GM19372 (cell line): Measurements from ENCODE around the gene MVB12B.

Experiments used
- ATAC-seq: cut with Tn5 transposase; IDR thresholded peaks from one replicate; pipeline ENCODE4 v1.9.1; 2021; ENCODE audit warnings: mild to moderate bottlenecking, low read depth, moderate library complexity; ENCODE audit not compliant: unreplicated experiment

MVB12B gene

DNA sequence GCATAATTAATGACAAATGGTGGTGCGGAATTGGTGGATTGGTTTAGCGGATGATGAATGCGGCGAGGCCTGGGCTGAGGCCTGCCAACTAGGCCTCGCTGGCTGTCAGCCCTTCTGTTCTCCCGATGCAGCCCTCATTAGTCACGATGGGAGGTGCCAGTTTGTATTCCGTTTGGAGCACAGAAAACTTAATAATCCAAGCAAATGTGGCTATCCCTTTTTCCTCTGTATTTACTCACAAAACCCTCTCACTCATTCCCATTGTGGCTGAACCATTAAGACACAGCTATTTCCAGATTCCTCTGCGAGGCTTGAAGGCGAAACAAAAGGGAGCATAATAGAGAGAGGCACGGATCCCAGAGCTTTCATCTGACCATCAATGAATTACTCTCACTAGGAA is 114.3 kb downstream of the MVB12B start:
- ATAC-seq = no peak

DNA sequence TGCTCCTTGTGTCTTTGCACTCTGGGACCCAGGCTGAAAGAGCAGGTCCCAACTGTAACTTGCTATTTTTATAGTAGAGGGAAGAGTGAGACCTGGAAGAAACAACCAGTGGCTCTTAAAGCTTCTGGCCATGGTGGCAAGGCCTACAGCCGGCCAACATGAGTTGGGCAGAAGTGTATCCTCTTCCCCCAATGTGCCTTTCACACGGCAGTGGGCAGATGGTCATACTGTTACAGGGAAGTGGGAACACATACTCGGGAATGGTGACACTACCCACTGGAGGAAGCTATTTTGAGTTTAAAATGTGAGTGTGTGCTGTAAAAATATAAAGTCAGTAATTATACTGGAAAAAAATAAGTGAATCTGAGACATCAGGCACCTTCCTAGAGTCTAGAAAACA is 116.0 kb downstream of the MVB12B start:
- ATAC-seq = no peak

DNA sequence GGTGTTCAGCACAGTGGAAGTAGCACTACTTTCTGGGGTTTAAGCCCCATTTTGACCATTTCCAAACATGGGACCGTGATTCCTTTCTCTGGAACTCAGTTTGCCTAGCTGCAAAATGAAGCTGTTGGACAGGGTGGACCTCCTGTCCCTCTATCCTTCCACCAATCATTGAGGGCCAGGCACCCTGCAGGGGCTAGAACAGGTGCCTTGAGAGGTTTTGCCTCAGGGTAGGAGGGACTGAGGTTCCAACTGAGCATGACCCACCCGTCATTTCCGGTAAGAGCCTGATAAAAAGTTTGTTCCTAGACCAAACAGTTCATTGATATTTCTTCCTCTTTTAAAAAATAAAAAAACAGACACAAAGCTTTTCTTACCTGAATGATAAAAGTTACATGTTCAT is 116.5 kb downstream of the MVB12B start:
- no peak for ATAC-seq

DNA sequence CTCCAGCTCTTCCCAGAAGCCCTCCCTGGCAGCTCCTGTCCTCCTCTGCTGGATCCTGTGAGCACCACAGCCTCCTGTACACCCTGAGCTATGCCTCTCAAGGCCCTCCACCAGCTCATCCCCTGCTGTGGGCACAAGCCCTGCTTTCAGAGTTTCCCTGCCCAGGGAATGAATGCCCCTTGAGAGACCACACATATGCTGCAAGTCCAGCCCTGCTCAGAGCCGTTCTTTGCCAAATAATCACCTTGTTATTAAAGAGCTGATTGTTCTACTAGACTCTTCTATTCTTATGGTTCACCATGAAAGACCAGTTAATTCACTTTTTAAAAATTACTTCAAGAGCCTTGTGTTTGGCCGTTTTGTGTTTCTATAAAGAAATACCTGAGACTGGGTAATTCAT is 121.5 kb downstream of the MVB12B start:
- ATAC-seq = no peak

DNA sequence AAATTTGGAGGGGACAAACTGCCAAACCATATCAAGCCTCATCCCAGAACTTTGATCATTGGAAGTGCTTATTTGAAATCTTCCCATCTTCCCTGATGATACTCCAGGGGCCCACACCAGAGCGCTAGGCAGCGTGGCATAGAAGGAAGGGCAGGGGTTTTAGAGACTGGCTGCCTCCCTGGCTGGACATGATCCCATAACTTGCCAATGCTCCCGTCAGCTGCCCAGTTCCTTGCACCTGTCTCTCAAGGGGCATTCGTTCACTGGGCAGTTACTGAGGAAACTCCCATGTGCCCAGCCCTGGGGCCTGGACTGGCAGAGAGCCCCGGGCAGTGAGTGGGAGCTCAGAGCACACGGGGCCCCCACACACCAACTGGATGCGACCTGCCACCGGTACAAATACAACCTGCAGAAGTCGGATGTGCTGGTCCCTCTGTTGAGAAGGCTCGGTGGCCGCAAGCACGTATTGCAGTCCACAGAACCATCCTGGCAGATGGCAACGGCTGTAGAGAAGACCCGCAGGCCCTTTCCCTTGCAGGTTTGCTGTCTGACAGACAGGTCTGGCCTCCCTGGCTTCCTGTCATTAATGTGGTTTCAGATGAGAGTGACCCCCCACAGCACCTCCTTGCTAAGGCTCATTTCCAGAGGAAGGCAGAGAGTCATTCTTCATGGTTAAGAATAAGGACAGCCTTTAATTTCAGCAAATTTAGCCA is 122.4 kb downstream of the MVB12B start:
- ATAC-seq = no peak

DNA sequence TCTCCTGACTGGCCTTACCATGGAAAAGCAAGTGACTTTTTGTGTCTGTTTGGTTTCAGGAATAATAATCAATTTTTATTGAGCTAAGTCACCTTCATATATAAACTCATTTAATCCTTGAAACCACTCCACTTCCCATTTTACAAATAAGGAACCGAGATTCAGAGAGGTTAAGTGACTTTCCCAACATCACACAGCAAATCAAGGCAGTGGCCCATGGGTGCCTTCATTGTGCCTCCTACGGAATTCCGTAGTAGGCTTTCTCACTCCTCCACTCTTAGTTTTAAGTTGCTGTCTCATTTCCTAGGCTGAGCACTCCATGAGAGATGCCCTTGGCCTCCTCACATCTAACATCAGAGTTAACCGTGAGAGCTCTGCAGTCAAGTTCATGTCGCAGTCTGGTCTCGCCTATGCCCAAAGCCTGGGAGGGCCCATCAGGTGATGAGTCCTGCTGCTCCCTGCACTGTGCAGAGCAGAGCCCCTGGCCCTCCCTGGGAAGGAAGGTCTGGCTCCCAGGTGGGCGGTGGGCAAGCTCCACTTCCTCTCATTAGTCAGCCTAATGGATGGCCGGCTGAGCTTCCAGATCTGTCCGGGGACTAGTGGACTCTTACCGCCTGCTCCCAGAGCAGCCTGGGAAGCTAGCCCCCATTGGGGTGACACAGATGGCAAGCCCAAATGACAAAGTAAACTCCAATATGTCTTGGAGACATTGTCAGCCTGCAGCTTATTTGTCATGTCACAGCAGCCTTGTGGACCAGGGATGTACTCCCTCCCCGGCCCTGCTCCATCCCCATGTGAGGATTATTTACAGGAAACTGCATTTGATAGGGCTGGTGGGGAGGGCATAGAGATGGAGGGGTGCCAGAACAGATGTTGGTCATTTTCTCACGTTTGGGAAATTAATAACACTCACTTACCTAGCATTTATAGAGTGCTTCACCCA is 123.4 kb downstream of the MVB12B start:
- ATAC-seq = no peak

DNA sequence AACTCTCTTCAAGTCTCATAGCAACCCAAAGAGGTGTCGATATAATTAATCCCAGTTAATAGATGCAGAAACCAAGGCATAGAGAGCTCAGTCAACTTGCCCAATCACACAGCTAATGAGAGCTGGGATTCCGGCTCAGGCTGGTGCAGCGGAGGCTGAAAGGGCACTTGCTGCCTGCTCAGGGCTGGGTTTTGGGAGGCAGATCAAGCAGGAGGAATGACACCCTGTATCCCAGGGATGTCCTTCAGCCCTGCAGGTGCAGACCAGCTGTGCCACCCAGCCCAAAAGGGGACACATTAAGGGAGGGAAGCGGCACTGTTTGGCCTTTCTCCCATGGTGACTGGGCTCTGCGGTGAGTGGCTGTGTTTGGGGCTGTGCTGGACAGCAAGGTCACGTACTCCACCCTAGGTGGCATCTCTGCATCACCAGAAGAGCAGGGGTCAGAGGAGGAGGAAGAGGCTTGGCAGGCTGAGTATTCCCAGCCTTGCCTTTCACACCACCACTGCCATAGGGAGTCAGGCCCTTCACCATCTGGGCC is 124.1 kb downstream of the MVB12B start:
- no peak for ATAC-seq

DNA sequence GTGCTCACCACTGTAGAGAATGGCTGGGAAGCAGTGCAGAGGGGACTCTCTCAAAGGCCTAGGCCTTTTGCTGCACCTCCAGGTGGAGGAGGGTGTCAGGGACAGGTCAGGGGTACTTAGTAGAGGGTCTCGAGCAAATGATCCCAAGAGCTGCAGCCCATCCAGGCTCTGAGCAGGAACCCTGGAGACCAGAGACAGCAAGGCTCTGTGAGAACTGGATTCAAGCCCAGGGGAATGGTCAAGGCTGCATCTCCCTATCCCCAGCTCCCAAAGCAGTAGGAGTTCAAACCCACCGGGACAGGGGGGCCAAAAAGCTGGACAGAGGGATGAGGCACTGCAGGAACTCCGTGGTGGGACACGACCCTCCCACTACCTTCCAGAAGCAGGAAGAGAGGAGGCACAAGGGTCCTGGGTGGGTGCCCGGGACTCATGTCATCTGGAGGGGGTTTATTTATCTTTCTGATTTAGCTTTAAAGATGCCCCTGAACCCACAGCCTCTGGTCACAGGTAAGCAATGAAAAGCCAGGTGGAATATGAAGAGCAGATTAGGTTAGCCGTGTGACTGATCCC is 124.8 kb downstream of the MVB12B start:
- no peak for ATAC-seq

DNA sequence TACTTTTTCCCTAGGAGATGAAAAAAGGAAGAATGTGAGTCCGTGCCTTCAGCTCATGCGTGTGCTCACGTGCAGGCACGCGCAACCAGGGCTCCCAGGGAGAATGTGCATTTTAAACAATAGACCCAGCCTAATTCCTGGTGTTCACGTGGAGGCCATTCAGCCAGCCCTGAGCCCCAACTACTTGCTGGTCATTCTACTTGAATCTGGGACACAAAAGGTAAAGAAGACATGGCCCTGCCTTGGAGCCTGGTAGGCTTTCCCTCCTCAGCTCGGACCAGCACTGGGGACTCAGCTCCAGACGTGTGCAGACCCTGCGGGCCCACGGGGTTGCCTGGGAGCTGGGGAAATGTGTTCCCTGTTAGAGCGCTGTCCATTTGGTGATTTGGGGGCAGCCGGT is 125.5 kb downstream of the MVB12B start:
- no peak for ATAC-seq

DNA sequence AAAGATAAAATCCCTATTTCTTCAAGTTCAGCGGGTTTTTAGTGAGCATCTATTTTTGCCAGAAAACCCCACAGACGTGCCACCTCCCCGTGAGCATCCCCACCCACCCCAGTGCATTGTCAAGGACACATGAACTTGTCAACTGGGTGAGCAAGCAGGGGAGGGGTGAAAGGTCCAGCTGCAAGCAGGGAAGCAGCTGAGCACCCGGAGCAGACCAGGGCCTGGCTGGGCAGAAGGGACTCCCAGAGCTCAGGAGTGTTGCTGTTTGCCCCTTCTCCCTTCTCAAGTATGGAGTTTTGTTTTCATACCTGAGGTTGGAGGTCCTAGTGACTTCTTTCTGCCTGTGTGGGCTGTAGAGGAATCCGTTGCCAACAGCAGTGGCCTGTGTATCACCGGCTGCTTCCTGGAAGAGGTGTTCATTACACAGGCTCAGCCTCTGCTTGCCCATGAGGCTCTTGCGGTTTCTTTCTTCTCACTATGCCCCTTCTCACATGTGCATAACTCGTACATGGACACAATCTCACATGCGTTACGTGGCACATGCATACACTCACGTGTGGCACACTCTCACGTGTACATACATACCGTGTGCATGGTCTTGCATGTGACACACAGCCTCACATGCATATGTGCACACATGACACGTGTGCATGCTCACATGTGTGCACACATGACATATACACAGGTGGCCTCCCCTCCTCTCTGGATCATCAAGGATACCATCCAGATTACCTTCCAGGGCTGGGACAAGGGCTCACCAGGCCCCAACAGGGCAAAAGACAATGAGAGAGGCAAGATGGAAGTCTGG is 126.7 kb downstream of the MVB12B start:
- ATAC-seq = no peak

DNA sequence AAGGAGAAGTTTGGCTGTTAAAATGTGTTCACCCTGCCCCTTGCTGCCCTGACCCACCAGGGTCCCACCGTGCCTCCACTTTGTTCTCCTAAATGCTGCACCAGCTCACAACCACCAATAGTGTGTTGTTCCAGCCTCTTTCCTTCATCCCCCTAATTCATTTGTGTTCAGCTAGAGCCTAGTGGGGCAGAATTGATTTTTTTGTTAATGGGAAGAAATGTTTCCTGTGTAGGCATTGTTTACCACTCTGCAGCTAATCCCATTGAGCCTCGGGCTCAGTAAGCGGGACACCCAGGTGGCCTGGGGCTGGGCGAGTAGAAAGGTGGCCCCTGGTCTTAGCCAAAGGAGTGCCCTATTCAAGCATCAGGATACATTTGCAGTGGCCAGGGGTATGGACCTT is 127.6 kb downstream of the MVB12B start:
- no peak for ATAC-seq

DNA sequence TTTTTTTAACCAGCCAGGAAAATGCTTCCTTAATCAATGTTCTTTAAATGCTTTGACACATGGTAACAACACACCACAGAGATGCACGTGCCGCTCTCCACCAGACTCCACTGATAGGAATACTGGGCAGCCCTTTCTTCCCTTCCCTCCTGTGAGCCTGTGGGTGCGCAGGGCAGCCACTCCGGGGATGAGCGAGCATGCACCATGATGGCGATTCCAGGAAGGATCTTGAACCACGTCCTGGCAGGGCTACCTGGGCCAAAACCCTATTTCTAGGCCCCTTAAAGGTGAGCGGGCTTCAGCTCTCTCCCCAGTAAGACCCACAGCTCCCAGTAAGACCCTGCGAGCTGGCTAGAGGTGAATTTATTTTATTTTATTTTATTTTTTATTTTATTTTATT is 128.2 kb downstream of the MVB12B start:
- ATAC-seq = no peak

DNA sequence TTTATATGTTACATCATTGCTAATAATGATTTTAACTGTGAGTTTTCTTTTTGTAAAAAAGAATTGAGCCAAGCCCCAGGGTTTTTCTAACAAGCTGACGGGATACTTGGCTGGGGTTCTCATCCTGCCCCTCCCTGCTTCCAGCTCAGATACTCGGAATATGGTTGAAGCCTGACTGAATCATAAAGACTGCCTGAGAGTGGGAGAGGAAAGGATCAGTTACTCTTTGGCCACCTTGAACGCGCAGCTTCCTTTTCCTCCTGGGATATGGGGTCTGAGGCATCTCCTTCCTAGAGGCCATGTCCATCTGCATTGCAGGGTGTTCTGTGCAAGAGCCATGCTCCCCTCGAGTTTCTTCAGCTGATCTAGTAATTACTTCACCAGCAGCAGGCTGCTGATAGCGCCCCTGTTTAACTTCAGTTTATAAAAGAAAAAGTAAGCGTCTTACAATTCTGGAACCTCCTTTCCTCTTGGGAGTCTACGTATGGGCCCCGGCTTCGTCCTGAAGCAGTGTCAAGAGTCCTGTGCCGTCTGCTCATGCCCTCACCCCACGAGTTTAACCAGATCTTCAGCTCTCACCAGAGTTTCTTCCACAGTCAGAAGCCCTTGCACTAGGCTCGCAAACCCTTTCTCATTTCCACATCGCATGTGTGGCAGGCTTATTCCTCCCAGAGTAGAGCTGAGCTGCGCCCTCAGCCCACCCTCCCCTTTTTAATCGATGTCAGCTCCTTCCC is 130.0 kb downstream of the MVB12B start:
- ATAC-seq = no peak

DNA sequence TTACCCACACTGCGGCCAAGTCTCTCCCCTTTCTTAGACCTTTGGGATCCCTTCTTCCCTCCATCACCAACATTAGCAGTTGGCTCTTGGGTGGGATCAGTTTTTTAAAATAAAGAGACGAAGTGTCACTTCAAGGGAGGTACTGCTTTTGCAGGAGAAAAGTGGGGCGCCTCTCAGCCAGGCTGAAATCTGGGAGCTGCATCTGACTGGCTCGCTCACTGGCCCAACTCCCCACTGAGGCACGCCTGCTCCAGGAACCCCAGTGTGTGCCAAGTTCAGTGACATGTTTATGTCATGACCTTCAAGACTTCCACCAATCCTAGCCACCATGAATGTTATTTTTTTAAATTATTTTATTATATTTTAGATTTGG is 130.5 kb downstream of the MVB12B start:
- ATAC-seq = no peak

DNA sequence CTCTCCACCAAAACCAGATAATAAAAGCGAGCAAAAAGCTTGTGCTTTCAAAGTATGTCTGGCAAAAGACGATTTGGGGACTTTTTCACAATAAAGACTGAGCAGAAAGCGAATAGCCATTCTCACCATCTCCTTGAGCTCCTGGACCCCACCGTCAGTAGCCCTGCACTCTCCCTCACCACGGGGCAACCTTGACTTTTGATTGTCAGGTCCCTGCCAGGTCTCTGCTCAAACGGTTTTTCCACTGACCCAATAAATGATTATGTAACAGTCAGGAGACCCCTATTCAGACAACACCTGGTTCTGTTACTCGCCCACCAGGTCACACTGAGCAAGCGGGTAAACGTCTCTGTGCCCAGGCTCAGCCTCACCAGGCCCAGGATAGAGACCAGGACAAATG is 131.3 kb downstream of the MVB12B start:
- ATAC-seq = no peak

DNA sequence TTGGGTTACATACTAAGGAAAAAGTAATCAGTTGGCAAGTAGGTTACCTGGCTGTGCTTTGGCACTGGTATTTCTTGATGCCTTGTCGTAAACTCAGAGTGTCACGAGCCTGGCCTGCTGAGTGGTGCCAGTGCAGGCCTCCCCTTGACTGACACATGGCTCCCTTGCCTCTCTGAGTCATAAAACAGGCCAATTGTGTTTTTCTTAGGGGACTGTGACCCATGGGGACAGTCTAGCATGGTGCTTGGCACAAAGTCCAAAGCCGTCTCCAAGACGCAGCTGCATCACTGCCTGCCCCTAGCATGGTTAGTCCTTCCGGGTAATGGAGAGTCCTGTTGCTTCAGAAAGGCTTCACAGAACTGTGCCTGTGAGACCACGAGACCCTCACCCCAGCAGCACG is 132.5 kb downstream of the MVB12B start:
- no peak for ATAC-seq

DNA sequence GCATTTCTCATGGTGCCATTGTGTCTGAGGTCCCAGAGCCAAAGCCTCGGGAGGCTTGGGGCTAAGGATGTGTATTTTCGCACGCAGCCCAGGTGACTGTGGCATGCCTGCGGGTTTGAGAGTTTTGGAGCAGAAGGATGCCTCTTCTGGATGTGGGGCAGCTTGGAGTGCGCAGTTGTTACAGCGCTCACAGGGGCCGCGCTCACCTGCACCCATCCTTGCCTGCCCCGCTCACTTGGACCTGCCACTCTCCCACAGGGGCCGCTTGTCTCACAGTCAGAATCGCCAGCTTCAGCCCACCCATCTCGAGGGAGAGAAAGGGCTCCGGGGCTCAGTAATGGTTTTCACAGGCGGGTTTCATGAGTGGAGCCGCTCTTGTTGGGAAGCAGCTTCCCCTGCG is 132.9 kb downstream of the MVB12B start:
- ATAC-seq = no peak

DNA sequence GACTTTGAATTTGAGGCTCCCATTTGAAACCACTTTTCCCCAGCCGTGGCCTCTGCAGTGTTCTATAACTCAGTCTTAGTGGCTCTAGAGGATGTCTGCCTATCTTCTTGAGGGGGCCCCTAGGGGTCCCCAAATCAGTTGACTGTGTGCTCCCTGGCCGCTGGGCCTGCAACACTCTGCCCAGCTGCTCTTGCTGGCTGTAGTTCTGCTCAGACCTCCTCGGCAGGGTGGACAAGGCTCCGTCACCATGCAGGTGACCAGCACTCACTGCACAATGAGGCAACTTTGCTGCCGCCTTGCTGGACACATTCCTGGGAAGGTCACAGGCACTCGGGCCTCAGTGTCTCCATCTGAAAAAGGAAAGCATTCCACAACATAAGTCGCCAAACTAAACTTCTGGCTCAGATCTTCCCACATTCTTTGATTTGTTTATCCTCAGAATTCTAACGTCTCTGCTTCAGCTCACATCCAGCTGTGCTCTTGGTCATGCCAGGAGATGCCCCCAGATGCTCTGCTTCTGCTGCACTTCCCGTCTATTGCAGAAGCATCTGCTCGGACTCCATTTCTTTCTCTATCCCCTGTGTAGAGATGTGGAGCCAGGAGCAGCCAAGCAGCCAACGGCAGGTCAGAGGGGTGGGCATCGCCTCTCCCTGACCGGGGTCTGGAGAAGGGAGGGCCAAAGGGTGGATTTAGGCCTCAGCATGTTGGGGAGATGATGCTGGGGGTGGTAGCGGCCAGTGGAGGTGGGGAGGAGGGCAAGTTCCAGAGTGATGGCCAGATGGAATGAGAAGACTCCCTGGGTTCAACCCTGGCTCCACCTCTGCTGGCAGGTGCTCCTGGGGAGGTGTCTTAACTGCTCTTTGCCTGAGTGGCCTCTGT is 133.6 kb downstream of the MVB12B start:
- no peak for ATAC-seq

DNA sequence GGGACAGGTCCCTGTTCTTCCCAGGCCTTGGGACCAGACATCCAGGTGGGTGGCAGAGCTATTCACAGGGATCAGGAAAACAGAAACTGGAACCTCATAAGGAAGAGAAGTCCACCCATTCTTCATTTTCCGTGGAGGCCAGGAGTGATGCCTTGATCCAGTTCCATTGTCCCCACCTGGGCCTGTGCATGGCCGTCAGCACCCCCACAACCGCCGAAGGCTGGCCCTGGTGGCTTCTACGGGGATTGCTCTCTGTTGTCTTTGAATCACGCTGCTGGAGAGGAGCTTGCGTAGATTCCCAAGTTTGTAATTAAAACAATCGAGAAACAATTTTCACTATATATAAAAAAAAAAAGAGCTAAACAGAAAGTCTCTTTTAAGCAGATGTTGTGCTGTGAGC is 134.4 kb downstream of the MVB12B start:
- ATAC-seq = no peak
